ENCODE results near the gene ZNF700. TPM values are rescaled to one million over a fixed set of nuclear protein-coding genes. Genes with fewer than 3 reads are reported as not detected.
"Not testable (repeated sequence)": the region's sequence is repeated elsewhere in the genome, so short reads cannot be mapped to it uniquely, and the experiment has no call there.

ZNF700 gene
- total RNA-seq, 2 experiments from 2014 or later, result 12.0 to 14.0 TPM

- TF ChIP-seq CTCF (IDR thresholded peaks at IDR 0.05), result no peak
- Mint-ChIP-seq H3K27me3 (no peaks in the 10 kb centered on the region), H3K36me3 (ENCODE audit: low read depth) (peaks cover 11% of the 10 kb centered on the region), H3K27ac (peak overlapping the region; percentile 97), H3K4me1 (ENCODE audit: low read depth) (peaks cover 41% of the 10 kb centered on the region), H3K4me3 (peak overlapping the region; percentile 94), H3K9me3 (no peaks in the 10 kb centered on the region)
- intact Hi-C loops (cut with micrococcal nuclease), result loop anchor here (2.0 kb wide), 1 partner anchor 64 kb away; the partner anchor contains the start of gene ZNF700
- ChIA-PET POLR2A (interaction anchor here (1.0 to 2.8 kb wide), 8 partner anchors 9 to 191 kb away, joined by 3 to 15 read pairs (median 5); partner anchors contain the start of genes ZNF433, ZNF491, ZNF700 and ZNF763), CTCF (interaction anchor here (0.7 to 8.3 kb wide), 19 partner anchors 8 to 289 kb away, joined by 3 to 88 read pairs (median 6); partner anchors contain the start of genes ZNF20, ZNF491, ZNF700 and ZNF763)
- DNase-seq, result no peak
- ATAC-seq, result no peak
Measured at GRCh38 chr19:11989112-11989456, 64.2 kb downstream of the ZNF700 start.

- ChIA-PET CTCF (interaction anchor here (0.6 to 8.3 kb wide), 5 partner anchors 21 to 194 kb away, joined by 3 to 88 read pairs (median 3); partner anchors contain the start of genes ZNF491 and ZNF700), POLR2A (interaction anchor here (1.1 kb wide), 1 partner anchor 43 kb away, joined by 3 read pairs; no protein-coding TSS in a partner anchor)
- ATAC-seq; intact Hi-C loops (cut with micrococcal nuclease); H3K9me3 Mint-ChIP-seq; H3K27ac Mint-ChIP-seq; H3K4me3 Mint-ChIP-seq; DNase-seq; H3K27me3 Mint-ChIP-seq: not testable (repeated sequence)
- Mint-ChIP-seq H3K4me1 (ENCODE audit: low read depth) (peaks cover 45% of the 10 kb centered on the region), H3K36me3 (ENCODE audit: low read depth) (peaks cover 14% of the 10 kb centered on the region)
Measured at GRCh38 chr19:11991921-11992320, 67.0 kb downstream of the ZNF700 start.

- H3K4me1 Mint-ChIP-seq (ENCODE audit: low read depth), result peaks cover 50% of the 10 kb centered on the region
- intact Hi-C loops (cut with micrococcal nuclease), result no loop called here
- peaks cover 20% of the 10 kb centered on the region for H3K36me3 Mint-ChIP-seq (ENCODE audit: low read depth)
- ATAC-seq (no peak), DNase-seq (no peak)
- TF ChIP-seq CTCF (IDR thresholded peaks at IDR 0.05), result no peak
- H3K27ac Mint-ChIP-seq, result no peak overlapping the region
- H3K9me3 Mint-ChIP-seq, result no peaks in the 10 kb centered on the region
- ChIA-PET POLR2A (interaction anchor here (0.8 kb wide), 1 partner anchor 10 kb away, joined by 3 read pairs; no protein-coding TSS in a partner anchor), CTCF (interaction anchor here (1.2 kb wide), 1 partner anchor 64 kb away, joined by 3 read pairs; no protein-coding TSS in a partner anchor)
- no peaks in the 10 kb centered on the region for H3K27me3 Mint-ChIP-seq
- no peak overlapping the region for H3K4me3 Mint-ChIP-seq
Measured at GRCh38 chr19:11995174-11995573, 70.3 kb downstream of the ZNF700 start.

Other genes with a start within 250 kb of the ZNF700 start
- gene ZNF823, start 186.2 kb upstream of the ZNF700 start, total RNA-seq, result 1 to 10 TPM; 3.3 to 3.9 TPM
- gene ZNF441, start 158.1 kb upstream of the ZNF700 start, total RNA-seq, result 1 to 10 TPM; 3.6 to 4.3 TPM
- gene ZNF491, start 126.6 kb upstream of the ZNF700 start, total RNA-seq, result 1 to 10 TPM in 1 of 2 experiments, under 1 TPM in 1; 0.76 to 1.4 TPM
- gene ZNF440, start 110.8 kb upstream of the ZNF700 start, total RNA-seq, result 1 to 10 TPM; 7.7 to 8.8 TPM
- 1 to 10 TPM; 8.7 to 9.6 TPM for gene ZNF439, start 76.4 kb upstream of the ZNF700 start, total RNA-seq
- 1 to 10 TPM; 1.8 to 3.1 TPM for gene ZNF69, start 37.3 kb upstream of the ZNF700 start, total RNA-seq
- 1 to 10 TPM in 1 of 2 experiments, under 1 TPM in 1; 0.83 to 1.7 TPM for gene ZNF763, start 39.9 kb downstream of the ZNF700 start, total RNA-seq
- gene ZNF433, start 110.6 kb downstream of the ZNF700 start, total RNA-seq, result 1 to 10 TPM; 1.5 to 2.1 TPM
- 1 to 10 TPM in 1 of 2 experiments, under 1 TPM in 1; 0.65 to 1.0 TPM for gene ZNF878, start 127.9 kb downstream of the ZNF700 start, total RNA-seq
- 1 to 10 TPM; 2.6 to 3.8 TPM for gene ZNF844, start 139.6 kb downstream of the ZNF700 start, total RNA-seq
- 1 to 10 TPM; 2.0 to 3.0 TPM for gene ZNF20, start 215.2 kb downstream of the ZNF700 start, total RNA-seq
- gene ZNF625, start 231.6 kb downstream of the ZNF700 start, total RNA-seq, result 1 to 10 TPM; 3.9 to 4.6 TPM
- 10 to 100 TPM; 10.2 to 10.3 TPM for gene ZNF136, start 238.0 kb downstream of the ZNF700 start, total RNA-seq